HG02588 (cell line): Measurements from ENCODE around the gene PKDCC.

Source experiments
- ATAC-seq: cut with Tn5 transposase; IDR thresholded peaks from one replicate; pipeline ENCODE4 v1.9.1; 2021; ENCODE audit warnings: mild to moderate bottlenecking, moderate library complexity; ENCODE audit not compliant: unreplicated experiment

PKDCC gene

DNA sequence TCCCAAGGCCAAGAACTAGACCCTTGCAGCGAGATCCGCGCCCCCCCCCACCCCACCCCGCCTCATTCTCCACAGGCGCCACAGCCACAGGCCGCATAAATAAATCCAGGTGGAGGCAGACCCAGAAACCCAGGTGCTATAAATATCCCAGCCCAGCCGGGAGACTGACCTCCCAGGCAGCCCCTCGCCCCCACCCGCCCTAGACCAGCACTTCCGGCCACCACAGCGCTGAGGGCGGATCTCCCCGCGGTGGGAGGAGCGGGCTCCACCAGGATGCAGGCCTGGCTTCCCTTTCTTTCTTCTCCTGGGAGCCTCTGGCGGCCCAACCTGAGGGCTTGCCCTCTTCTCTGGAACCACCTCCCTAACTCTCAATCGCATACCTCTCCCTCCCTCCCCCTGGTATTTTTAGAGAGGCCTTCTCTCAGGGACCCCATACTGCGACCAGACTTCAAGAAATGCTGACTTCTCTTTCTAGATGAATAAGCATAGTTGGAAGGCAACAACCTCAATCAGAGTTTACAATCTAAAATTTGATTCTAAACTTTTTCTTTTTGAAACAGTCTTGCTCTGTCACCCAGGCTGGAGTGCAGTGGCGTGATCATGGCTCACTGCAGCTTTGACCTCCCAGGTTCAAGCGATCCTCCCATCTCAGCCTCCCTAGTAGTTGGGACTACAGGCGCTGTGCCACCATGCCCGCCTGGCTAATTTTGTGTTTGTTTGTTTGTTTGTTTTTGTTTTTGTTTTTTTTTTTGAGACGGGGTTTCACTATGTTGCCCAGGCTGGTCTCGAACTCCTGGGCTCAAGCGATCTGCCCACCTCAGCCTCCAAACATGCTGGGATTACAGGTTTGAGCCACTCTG is 55.0 kb downstream of the PKDCC start:
- ATAC-seq = peak; percentile 7

DNA sequence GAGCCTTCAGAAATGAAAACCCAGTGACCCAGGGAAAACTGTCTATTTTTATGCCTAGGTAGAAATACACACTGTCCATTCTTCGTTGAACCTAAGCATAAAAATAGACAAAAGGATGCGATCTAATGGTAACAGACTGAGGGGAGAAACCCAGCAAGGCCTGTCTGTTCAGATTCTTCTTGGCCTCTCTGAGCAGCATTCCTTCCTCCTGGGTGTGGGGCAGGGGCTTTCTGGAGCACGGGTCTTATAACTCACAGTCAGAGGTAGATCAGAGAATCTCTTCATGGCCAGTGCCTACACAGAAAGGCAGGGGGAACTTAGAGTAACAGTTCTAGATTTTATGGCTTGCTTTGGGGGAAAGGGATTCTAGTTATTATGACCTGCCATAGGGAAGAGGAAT is 56.0 kb downstream of the PKDCC start:
- no peak for ATAC-seq

DNA sequence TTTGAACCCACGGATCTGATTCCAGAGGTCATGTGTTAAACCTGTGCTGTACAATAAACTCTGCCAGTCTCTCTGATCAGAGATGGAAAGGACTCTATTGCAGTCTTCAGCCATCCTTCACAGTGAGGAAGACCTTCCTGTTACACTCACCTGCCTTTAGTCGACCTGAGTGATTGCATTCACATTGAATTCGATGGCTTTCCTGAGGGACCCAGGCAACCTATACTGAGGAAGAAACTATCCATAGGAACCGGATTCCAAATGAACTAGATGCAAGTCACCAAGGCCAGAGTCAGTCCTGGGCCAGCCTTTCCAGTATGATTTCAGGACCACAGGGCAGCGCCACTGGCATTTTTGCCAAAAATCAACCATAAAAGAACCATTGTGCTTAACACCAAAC is 56.8 kb downstream of the PKDCC start:
- no peak for ATAC-seq

DNA sequence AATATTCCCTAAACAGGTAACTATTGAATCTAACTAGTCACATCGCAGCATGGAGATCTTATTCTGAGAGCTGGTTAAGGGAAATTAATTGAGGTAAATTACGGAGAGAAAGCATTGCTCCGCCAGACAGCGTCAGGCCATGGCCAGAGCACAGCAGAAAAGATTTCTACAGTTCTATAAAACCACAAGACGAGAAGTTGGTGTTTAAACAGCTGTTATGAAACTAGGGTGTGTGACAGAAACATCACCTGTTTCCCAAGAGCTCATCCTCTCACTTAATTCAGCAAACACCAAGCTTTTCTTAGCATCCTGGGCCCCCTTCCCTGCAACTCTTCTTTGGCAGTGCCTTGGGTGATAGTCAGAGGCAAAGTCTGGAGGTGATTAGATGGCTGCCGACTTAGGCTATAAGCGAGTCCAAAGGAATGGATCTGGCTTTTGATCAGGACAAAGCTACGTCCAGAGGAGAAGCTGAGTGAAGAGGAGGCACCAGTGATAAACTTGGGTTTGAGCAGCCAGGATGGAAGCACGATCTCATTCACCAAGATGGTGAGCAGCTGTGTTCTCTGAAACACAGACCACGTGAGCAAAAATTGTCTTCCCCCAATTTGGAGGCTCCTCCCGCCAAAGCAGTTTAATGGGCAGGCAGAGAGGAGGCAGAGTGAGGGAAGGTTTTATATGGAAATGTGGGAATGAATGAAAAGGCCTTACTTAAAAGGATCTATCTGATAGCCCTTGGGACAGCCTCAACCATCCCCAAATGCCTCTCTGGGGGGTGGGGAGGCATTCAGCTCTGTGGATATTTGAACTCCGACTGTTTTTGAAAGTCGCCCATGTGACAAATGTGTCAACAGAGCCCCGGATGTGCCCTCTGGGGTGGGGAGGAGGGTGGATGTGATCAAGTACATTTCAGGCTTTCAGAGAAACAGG is 57.8 kb downstream of the PKDCC start:
- ATAC-seq = peak; percentile 35

DNA sequence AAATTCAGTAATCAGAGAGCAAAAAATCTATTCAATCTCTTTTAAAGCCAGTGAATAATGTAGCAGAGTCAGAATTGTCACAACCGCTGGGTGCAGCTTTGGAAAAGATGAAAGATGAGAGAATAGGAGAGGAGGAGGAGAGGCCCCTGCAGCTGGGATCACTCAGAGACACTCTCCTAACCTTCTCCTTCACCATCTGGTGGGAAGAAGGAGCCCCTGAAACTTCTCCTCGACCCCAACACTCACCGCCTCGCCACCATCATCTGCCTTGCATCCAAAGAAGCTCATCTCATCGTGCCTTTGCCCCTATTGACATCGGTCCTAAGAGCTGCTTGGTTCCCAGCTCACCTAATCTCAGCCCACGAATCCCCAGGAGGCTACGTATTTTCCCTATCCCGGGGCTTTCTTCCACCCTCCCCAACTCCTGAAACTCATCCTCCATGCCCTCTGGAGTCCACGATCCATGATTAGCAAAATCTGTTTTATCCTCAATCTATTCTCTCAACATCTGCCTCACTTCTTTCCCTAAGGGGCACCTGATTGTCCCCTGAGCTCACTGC is 58.5 kb downstream of the PKDCC start:
- ATAC-seq = no peak

DNA sequence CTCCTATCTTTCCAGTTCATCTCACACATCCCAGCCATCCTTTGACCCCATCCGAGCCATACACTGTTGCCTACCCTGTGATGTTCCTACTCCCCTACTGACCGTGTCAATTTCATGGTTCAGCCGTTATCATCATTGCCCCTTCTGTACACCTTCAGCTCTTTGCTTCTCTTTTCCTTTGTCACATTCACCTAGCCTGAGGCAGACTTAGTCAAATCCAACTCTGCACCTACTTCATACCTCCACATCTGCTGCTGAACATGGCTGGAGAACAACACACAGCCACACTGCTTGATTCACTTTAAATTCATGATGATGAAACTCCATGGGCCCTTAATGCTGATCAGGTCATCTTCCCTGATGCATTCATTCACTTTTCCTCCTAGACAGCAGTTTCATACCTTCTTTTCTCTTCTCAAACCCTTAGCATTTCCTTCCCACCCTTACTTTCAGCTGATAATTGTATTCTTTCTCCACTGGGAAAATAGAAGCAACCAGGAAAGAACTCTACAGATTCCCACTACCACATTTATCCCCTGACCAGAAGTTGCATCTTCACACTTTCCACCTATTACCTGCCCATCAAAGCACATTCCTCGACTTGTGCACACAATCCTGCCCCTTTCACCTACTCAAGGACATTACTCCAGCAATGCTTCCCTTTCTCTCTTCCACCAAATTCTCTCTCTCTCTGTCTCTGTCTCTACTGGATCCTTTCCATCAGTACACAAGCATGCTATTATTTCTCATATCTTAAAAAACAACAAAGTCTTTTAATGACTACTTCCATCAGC is 59.6 kb downstream of the PKDCC start:
- no peak for ATAC-seq
